HL-60 (cell line): ENCODE results near the gene DPPA2.

Experiments used
- DNase-seq, 2 experiments: peaks; one replicate each; pipeline ENCODE4 v3.0.0-alpha.2; 2010 to 2020; ENCODE audit warnings: low read depth in 1 of 2, low spot score in 1 of 2
- H3K27ac ChIP-seq: fragments of 250-450 bp; sonication (Bioruptor Pico); replicated peaks from 2 replicates; pipeline ENCODE4 v1.5.1; 2020; ENCODE audit warnings: mild to moderate bottlenecking, moderate library complexity
- H3K27me3 ChIP-seq: fragments of 250-450 bp; sonication (Bioruptor Pico); 2 replicates; pipeline ENCODE4 v1.5.1; 2021; ENCODE audit warnings: mild to moderate bottlenecking, moderate library complexity; ENCODE audit not compliant: insufficient read depth, poor library complexity, severe bottlenecking
- H3K4me3 ChIP-seq: replicated peaks from 2 replicates; pipeline ENCODE4 v1.5.1; 2011; ENCODE audit warnings: mild to moderate bottlenecking, control low read depth, low read length; ENCODE audit not compliant: insufficient read depth
- GABPA ChIP-seq: IDR thresholded peaks from 2 replicates; pipeline ENCODE4 v1.6.1; 2012; ENCODE audit warnings: low read depth
- POLR2AphosphoS5 ChIP-seq: IDR thresholded peaks from 2 replicates; pipeline ENCODE4 v1.6.1; 2012; ENCODE audit warnings: low read depth
- SPI1 ChIP-seq: IDR thresholded peaks from 2 replicates; pipeline ENCODE4 v1.6.1; 2012; ENCODE audit warnings: low read depth, mild to moderate bottlenecking, borderline replicate concordance
- TF ChIP-seq, protein P1 (sequence below): IDR thresholded peaks from 2 replicates; pipeline ENCODE4 v1.6.1; 2012; ENCODE audit warnings: low read depth; ENCODE audit not compliant: insufficient replicate concordance
- TF ChIP-seq, protein P2 (sequence below): IDR thresholded peaks from one replicate; pipeline ENCODE4 v1.5.1; 2011; ENCODE audit warnings: low read length, control low read depth, inconsistent platforms; ENCODE audit not compliant: insufficient read depth

Gene DPPA2

DNA sequence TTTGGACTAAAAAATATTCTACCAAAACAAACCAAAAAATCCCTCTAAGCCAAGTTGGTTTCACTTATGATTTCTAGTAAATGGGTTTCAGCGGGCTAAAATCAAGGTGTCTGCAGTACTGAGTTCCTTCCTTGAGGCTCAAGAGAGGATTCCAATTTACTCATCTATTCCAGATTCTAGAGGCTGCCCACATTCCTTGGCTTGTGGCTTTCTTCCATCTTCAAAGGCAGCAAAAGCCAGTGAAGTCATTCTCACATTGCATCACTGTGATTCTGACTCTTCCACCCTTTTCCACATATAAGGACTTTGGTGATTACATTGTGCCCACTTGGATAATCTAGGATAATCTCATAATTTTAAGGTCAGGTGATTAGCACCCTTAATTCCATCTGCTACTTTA lies 48.1 kb downstream of the DPPA2 start:
- no peaks in the 10 kb centered on the region for H3K27me3 ChIP-seq
- DNase-seq: no peak
- TF ChIP-seq POLR2AphosphoS5: no peak
- TF ChIP-seq, protein P1, sequence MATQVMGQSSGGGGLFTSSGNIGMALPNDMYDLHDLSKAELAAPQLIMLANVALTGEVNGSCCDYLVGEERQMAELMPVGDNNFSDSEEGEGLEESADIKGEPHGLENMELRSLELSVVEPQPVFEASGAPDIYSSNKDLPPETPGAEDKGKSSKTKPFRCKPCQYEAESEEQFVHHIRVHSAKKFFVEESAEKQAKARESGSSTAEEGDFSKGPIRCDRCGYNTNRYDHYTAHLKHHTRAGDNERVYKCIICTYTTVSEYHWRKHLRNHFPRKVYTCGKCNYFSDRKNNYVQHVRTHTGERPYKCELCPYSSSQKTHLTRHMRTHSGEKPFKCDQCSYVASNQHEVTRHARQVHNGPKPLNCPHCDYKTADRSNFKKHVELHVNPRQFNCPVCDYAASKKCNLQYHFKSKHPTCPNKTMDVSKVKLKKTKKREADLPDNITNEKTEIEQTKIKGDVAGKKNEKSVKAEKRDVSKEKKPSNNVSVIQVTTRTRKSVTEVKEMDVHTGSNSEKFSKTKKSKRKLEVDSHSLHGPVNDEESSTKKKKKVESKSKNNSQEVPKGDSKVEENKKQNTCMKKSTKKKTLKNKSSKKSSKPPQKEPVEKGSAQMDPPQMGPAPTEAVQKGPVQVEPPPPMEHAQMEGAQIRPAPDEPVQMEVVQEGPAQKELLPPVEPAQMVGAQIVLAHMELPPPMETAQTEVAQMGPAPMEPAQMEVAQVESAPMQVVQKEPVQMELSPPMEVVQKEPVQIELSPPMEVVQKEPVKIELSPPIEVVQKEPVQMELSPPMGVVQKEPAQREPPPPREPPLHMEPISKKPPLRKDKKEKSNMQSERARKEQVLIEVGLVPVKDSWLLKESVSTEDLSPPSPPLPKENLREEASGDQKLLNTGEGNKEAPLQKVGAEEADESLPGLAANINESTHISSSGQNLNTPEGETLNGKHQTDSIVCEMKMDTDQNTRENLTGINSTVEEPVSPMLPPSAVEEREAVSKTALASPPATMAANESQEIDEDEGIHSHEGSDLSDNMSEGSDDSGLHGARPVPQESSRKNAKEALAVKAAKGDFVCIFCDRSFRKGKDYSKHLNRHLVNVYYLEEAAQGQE: no peak
- TF ChIP-seq, protein P2, sequence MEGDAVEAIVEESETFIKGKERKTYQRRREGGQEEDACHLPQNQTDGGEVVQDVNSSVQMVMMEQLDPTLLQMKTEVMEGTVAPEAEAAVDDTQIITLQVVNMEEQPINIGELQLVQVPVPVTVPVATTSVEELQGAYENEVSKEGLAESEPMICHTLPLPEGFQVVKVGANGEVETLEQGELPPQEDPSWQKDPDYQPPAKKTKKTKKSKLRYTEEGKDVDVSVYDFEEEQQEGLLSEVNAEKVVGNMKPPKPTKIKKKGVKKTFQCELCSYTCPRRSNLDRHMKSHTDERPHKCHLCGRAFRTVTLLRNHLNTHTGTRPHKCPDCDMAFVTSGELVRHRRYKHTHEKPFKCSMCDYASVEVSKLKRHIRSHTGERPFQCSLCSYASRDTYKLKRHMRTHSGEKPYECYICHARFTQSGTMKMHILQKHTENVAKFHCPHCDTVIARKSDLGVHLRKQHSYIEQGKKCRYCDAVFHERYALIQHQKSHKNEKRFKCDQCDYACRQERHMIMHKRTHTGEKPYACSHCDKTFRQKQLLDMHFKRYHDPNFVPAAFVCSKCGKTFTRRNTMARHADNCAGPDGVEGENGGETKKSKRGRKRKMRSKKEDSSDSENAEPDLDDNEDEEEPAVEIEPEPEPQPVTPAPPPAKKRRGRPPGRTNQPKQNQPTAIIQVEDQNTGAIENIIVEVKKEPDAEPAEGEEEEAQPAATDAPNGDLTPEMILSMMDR: no peak
- no peak for TF ChIP-seq GABPA
- no peak for TF ChIP-seq SPI1
- no peak overlapping the region for H3K4me3 ChIP-seq
- H3K27ac ChIP-seq: no peak overlapping the region

GRCh38 chr3:109265295-109265694 lies 51.0 kb downstream of the DPPA2 start:
- no peak overlapping the region for H3K4me3 ChIP-seq
- TF ChIP-seq, protein P1: no peak
- TF ChIP-seq GABPA (no peak), SPI1 (no peak), POLR2AphosphoS5 (no peak)
- TF ChIP-seq, protein P2: no peak

GRCh38 chr3:109257269-109257668 lies 59.0 kb downstream of the DPPA2 start:
- Histone ChIP-seq H3K4me3 (no peak overlapping the region), H3K27me3 (no peaks in the 10 kb centered on the region), H3K27ac (no peak overlapping the region)
- no peak for DNase-seq
- TF ChIP-seq, protein P1: no peak

More at GRCh38 chr3:109265295-109265694, 51.0 kb downstream of the DPPA2 start:
- no peak for DNase-seq
- no peaks in the 10 kb centered on the region for H3K27me3 ChIP-seq
- no peak overlapping the region for H3K27ac ChIP-seq

- TF ChIP-seq, protein P1: no peak
- TF ChIP-seq GABPA: no peak
- no peak for TF ChIP-seq SPI1
- TF ChIP-seq, protein P2: no peak
- TF ChIP-seq POLR2AphosphoS5: no peak
- no peak overlapping the region for H3K4me3 ChIP-seq
- no peak for DNase-seq
- no peaks in the 10 kb centered on the region for H3K27me3 ChIP-seq
- no peak overlapping the region for H3K27ac ChIP-seq
These were observed 61.5 kb downstream of the DPPA2 start for GRCh38 chr3:109254770-109255169.
